SK-N-SH (cell line): Measurements from ENCODE around the gene UPP1. TPM values are rescaled to one million over a fixed set of nuclear protein-coding genes. Genes with fewer than 3 reads are reported as not detected.

Experiments
- CTCF ChIA-PET: fragments of 300-600, 350-600 bp; formaldehyde crosslinking; extraction: SDS; loops from one replicate; lab custom pipeline; 2021; lab: Yijun Ruan, JAX
- POLR2A ChIA-PET: fragments of 350-600 bp; sonication (Branson Sonifier 250); formaldehyde crosslinking; extraction: SDS; loops from one replicate; lab custom pipeline; 2020; ENCODE audit warnings: antibody characterized with exemption, inconsistent platforms; lab: Yijun Ruan, JAX
- DNase-seq: peaks from one replicate; pipeline ENCODE4 v3.0.0; 2012
- H2AFZ ChIP-seq: fragments of 200-600 bp; sonication (generic); 2 replicates; pipeline ENCODE4 v1.8.1; 2016; ENCODE audit warnings: antibody characterized with exemption, mild to moderate bottlenecking, low read depth
- H3F3A ChIP-seq: fragments of 200-600 bp; sonication (generic); replicated peaks from 2 replicates; pipeline ENCODE3; 2016; ENCODE audit warnings: antibody characterized with exemption, mild to moderate bottlenecking; ENCODE audit not compliant: insufficient read depth
- H3K27ac ChIP-seq, 2 experiments: fragments of 200-500 bp in 1 of 2; fragments of 200-600 bp in 1 of 2; sonication (Bioruptor generic) in 1 of 2; sonication (generic), shearing (Covaris generic) in 1 of 2; 2 replicates each; pipeline versions ENCODE4 v1.5.1 to v1.6.1; 2014 to 2016; ENCODE audit warnings: low read depth in 2 of 2, inconsistent platforms in 1 of 2, low read length in 1 of 2, mild to moderate bottlenecking in 1 of 2, mixed read lengths in 1 of 2
- H3K27me3 ChIP-seq: fragments of 200-600 bp; sonication (generic), shearing (Covaris generic); 2 replicates; pipeline ENCODE4 v1.6.1; 2016; ENCODE audit warnings: mixed run types; ENCODE audit not compliant: insufficient read depth
- H3K36me3 ChIP-seq, 2 experiments: fragments of 200-500 bp in 1 of 2; fragments of 200-600 bp in 1 of 2; sonication (Bioruptor generic) in 1 of 2; sonication (generic) in 1 of 2; replicated peaks in 1 of 2; 2 replicates each; pipeline versions ENCODE3 to v1.5.1; 2014 to 2016; ENCODE audit warnings: low read length in 1 of 2, mild to moderate bottlenecking in 1 of 2; ENCODE audit not compliant: insufficient read depth in 2 of 2, control insufficient read depth in 1 of 2
- H3K4me1 ChIP-seq, 2 experiments: fragments of 200-500 bp in 1 of 2; fragments of 200-600 bp in 1 of 2; sonication (Bioruptor generic) in 1 of 2; sonication (generic), shearing (Covaris generic) in 1 of 2; 2 replicates each; pipeline versions ENCODE4 v1.5.1 to v1.6.1; 2014 to 2016; ENCODE audit warnings: low read depth in 1 of 2, low read length in 1 of 2, mixed run types in 1 of 2; ENCODE audit not compliant: insufficient read depth in 2 of 2, control insufficient read depth in 1 of 2
- H3K4me2 ChIP-seq: fragments of 200-600 bp; sonication (generic), shearing (Covaris generic); 2 replicates; pipeline ENCODE4 v1.6.1; 2017; ENCODE audit warnings: mixed run types
- H3K4me3 ChIP-seq, 2 experiments: fragments of 200-500 bp in 1 of 2; fragments of 200-600 bp in 1 of 2; sonication (Bioruptor generic) in 1 of 2; sonication (generic), shearing (Covaris generic) in 1 of 2; 2 replicates each; pipeline versions ENCODE4 v1.5.1 to v1.8.1; 2014 to 2016; ENCODE audit warnings: low read depth in 2 of 2, inconsistent platforms in 1 of 2, low read length in 1 of 2, mild to moderate bottlenecking in 1 of 2, mixed read lengths in 1 of 2, moderate library complexity in 1 of 2
- H3K79me2 ChIP-seq: fragments of 200-600 bp; sonication (generic); 2 replicates; pipeline ENCODE4 v1.8.1; 2017; ENCODE audit warnings: mild to moderate bottlenecking; ENCODE audit not compliant: insufficient read depth
- H3K9ac ChIP-seq: fragments of 200-600 bp; sonication (generic); 2 replicates; pipeline ENCODE4 v1.6.1; 2017; ENCODE audit warnings: mixed run types
- H3K9me2 ChIP-seq: fragments of 200-600 bp; sonication (generic); 2 replicates; pipeline ENCODE4 v1.6.1; 2017; ENCODE audit warnings: mixed run types
- H3K9me3 ChIP-seq: fragments of 200-600 bp; sonication (generic); 2 replicates; pipeline ENCODE4 v1.6.1; 2017; ENCODE audit warnings: mixed run types, mild to moderate bottlenecking, moderate library complexity
- H4K20me1 ChIP-seq: fragments of 200-600 bp; sonication (generic); 2 replicates; pipeline ENCODE4 v1.6.1; 2017; ENCODE audit warnings: mild to moderate bottlenecking, mixed run types; ENCODE audit not compliant: insufficient read depth
- CHD2 ChIP-seq: fragments of 150-350 bp; IDR thresholded peaks from 2 replicates; pipeline ENCODE4 v1.6.1; 2018; ENCODE audit warnings: low read length; ENCODE audit not compliant: partially characterized antibody
- ELF1 ChIP-seq: IDR thresholded peaks from 2 replicates; pipeline ENCODE4 v1.4.0; 2012
- EP300 ChIP-seq, 2 experiments: IDR thresholded peaks; 2 replicates each; pipeline versions ENCODE4 v1.4.0 to v1.6.1; 2012; ENCODE audit warnings: borderline replicate concordance in 1 of 2, low read depth in 1 of 2, low read length in 1 of 2
- EZH2phosphoT487 ChIP-seq: fragments of 200-600 bp; sonication (generic); IDR thresholded peaks from 2 replicates; pipeline ENCODE4 v1.6.1; 2017; ENCODE audit warnings: low read depth, mixed run types, mild to moderate bottlenecking, antibody characterized with exemption, moderate library complexity, borderline replicate concordance
- FOXM1 ChIP-seq: IDR thresholded peaks from 2 replicates; pipeline ENCODE4 v1.4.0; 2012; ENCODE audit warnings: low read depth, mild to moderate bottlenecking
- GABPA ChIP-seq: IDR thresholded peaks from 2 replicates; pipeline ENCODE4 v1.4.0; 2012; ENCODE audit warnings: low read depth, mild to moderate bottlenecking
- GATA2 ChIP-seq: sonication (generic); formaldehyde crosslinking; IDR thresholded peaks from 2 replicates; pipeline ENCODE4 v1.5.0; 2020; ENCODE audit warnings: mild to moderate bottlenecking, missing genetic modification reagents
- JUND ChIP-seq: IDR thresholded peaks from 2 replicates; pipeline ENCODE4 v1.4.0; 2012
- MEF2A ChIP-seq: IDR thresholded peaks from 2 replicates; pipeline ENCODE4 v1.4.0; 2012; ENCODE audit warnings: low read depth, borderline replicate concordance
- MXI1 ChIP-seq: IDR thresholded peaks from 2 replicates; pipeline ENCODE4 v1.6.1; 2012; ENCODE audit warnings: mild to moderate bottlenecking, low read depth, low read length, improper control_type of control experiment
- NRF1 ChIP-seq: IDR thresholded peaks from 2 replicates; pipeline ENCODE4 v1.6.1; 2012; ENCODE audit warnings: low read depth, mild to moderate bottlenecking, low read length
- POLR2AphosphoS5 ChIP-seq: IDR thresholded peaks from 2 replicates; pipeline ENCODE4 v1.6.1; 2012; ENCODE audit warnings: low read depth, low read length
- RAD21 ChIP-seq: IDR thresholded peaks from 2 replicates; pipeline ENCODE4 v1.6.1; 2012; ENCODE audit warnings: mild to moderate bottlenecking, low read length
- RCOR1 ChIP-seq: fragments of 150-350 bp; IDR thresholded peaks from 2 replicates; pipeline ENCODE4 v1.6.1; 2017; ENCODE audit warnings: antibody characterized with exemption, low read length
- REST ChIP-seq: IDR thresholded peaks from 2 replicates; pipeline ENCODE4 v1.6.1; 2012; ENCODE audit warnings: mild to moderate bottlenecking, low read depth, low read length, moderate library complexity
- RFX5 ChIP-seq: IDR thresholded peaks from 2 replicates; pipeline ENCODE4 v1.6.1; 2012; ENCODE audit warnings: mild to moderate bottlenecking, improper control_type of control experiment, low read length
- RXRA ChIP-seq: IDR thresholded peaks from 2 replicates; pipeline ENCODE4 v1.4.0; 2012; ENCODE audit warnings: low read depth, mild to moderate bottlenecking, borderline replicate concordance
- SIN3A ChIP-seq: IDR thresholded peaks from 2 replicates; pipeline ENCODE4 v1.6.1; 2012; ENCODE audit warnings: low read depth, mild to moderate bottlenecking, low read length, moderate library complexity, borderline replicate concordance
- TAF1 ChIP-seq: IDR thresholded peaks from 2 replicates; pipeline ENCODE4 v1.6.1; 2012; ENCODE audit warnings: low read depth, mild to moderate bottlenecking, low read length, moderate library complexity, borderline replicate concordance
- TCF12 ChIP-seq: IDR thresholded peaks from 2 replicates; pipeline ENCODE4 v1.4.0; 2012
- USF1 ChIP-seq: IDR thresholded peaks from 2 replicates; pipeline ENCODE4 v1.4.0; 2012; ENCODE audit warnings: low read depth, borderline replicate concordance
- WGBS: methylation state at CpG from one replicate; pipeline ENCODE4 v1.1.6; 2017; ENCODE audit warnings: low lambda C conversion rate; 5-methylcytosine and 5-hydroxymethylcytosine counted together
- polyA plus RNA-seq, 3 experiments: library from polyadenylated mRNA; depleted of rRNA; stranded (reverse); fragments of >200 nt; gene quantifications; 2 replicates each; pipeline ENCODE4 v1.2.3, GENCODE V29; 2012
- TF ChIP-seq, protein P1 (sequence below): fragments of 200-600 bp; sonication (generic); IDR thresholded peaks from 2 replicates; pipeline ENCODE4 v1.6.1; 2017; ENCODE audit warnings: antibody characterized with exemption, mild to moderate bottlenecking, moderate library complexity
- TF ChIP-seq, protein P2 (sequence below): IDR thresholded peaks from 2 replicates; pipeline ENCODE4 v1.4.0; 2012; ENCODE audit warnings: low read depth, borderline replicate concordance
- TF ChIP-seq, protein P3 (sequence below): fragments of 150-350 bp; IDR thresholded peaks from 2 replicates; pipeline ENCODE4 v1.6.1; 2016; ENCODE audit warnings: mild to moderate bottlenecking, low read depth, low read length
- TF ChIP-seq, protein P4 (sequence below): IDR thresholded peaks from 2 replicates; pipeline ENCODE4; 2012

Gene UPP1
- polyA plus RNA-seq, 1 of the 3 experiments (the other 2 are of a cell fraction), result 56.9 TPM

DNA sequence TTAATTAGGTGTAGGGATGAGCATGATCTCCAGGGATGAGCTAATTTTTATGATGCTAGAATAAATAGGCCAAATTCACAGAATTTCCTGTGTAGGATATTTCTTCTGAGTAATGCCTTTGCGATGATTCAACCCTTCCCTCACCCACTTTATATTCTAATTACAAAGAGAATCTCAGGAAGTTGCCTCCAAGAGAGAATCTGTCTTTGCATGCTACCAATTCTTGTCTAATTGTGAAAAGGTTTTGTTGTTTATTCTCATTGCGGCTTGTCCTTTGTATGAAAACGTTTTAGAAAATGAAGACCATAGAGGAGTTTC, 47.5 kb upstream of the UPP1 start:
- ChIA-PET CTCF (interaction anchor here (1.9 kb wide), 1 partner anchor 96 kb away, joined by 7 read pairs; no protein-coding TSS in a partner anchor), POLR2A (interaction anchor here (1.3 kb wide), 1 partner anchor 67 kb away, joined by 3 read pairs; no protein-coding TSS in a partner anchor)
- Histone ChIP-seq H3K9me2 (no peaks in the 10 kb centered on the region), H3K27me3 (no peaks in the 10 kb centered on the region), H2AFZ (peak overlapping the region; percentile 41; the same call in 1 of the 2 replicates), H3K36me3 (no peaks in the 10 kb centered on the region), H3K4me3 (peak overlapping the region in 1 of 2 experiments; percentile 6; a peak in 1 of 4 replicates), H3K9me3 (no peaks in the 10 kb centered on the region), H3K79me2 (no peaks in the 10 kb centered on the region), H3K9ac (peak overlapping the region; percentile 54), H3F3A (peaks cover 20% of the 10 kb centered on the region), H3K27ac (peak overlapping the region; percentile 43 to 87; a peak in 3 of 4 replicates), H4K20me1 (no peaks in the 10 kb centered on the region), H3K4me1 (peaks cover 2 to 25% of the 10 kb centered on the region in 2 experiments; a peak in 3 of 4 replicates), H3K4me2 (peak overlapping the region; percentile 46)
- DNase-seq, result no peak
- 34% methylated on average over 3 of the region's 3 CpGs for WGBS
- TF ChIP-seq MXI1 (no peak), FOXM1 (no peak), JUND (peak; percentile 76), NRF1 (no peak), MEF2A (no peak), EZH2phosphoT487 (no peak), RXRA (peak; percentile 41; the same call in 1 of the 2 replicates), REST (no peak), USF1 (no peak), GATA2 (CRISPR knock-in tag) (no peak), POLR2AphosphoS5 (no peak; the same call in 1 of the 2 replicates), ELF1 (no peak), TAF1 (no peak), EP300 (IDR thresholded peaks at IDR 0.05; ENCODE audit: borderline replicate concordance in 1 of 2, low read depth in 1 of 2, low read length in 1 of 2) (peak in 1 of 2 experiments; percentile 32; a peak in 1 of 4 replicates), RFX5 (no peak), RCOR1 (no peak), RAD21 (no peak), GABPA (no peak), CHD2 (no peak), TCF12 (no peak), SIN3A (no peak)
- TF ChIP-seq, protein P1, sequence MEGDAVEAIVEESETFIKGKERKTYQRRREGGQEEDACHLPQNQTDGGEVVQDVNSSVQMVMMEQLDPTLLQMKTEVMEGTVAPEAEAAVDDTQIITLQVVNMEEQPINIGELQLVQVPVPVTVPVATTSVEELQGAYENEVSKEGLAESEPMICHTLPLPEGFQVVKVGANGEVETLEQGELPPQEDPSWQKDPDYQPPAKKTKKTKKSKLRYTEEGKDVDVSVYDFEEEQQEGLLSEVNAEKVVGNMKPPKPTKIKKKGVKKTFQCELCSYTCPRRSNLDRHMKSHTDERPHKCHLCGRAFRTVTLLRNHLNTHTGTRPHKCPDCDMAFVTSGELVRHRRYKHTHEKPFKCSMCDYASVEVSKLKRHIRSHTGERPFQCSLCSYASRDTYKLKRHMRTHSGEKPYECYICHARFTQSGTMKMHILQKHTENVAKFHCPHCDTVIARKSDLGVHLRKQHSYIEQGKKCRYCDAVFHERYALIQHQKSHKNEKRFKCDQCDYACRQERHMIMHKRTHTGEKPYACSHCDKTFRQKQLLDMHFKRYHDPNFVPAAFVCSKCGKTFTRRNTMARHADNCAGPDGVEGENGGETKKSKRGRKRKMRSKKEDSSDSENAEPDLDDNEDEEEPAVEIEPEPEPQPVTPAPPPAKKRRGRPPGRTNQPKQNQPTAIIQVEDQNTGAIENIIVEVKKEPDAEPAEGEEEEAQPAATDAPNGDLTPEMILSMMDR, result no peak
- TF ChIP-seq, protein P2, sequence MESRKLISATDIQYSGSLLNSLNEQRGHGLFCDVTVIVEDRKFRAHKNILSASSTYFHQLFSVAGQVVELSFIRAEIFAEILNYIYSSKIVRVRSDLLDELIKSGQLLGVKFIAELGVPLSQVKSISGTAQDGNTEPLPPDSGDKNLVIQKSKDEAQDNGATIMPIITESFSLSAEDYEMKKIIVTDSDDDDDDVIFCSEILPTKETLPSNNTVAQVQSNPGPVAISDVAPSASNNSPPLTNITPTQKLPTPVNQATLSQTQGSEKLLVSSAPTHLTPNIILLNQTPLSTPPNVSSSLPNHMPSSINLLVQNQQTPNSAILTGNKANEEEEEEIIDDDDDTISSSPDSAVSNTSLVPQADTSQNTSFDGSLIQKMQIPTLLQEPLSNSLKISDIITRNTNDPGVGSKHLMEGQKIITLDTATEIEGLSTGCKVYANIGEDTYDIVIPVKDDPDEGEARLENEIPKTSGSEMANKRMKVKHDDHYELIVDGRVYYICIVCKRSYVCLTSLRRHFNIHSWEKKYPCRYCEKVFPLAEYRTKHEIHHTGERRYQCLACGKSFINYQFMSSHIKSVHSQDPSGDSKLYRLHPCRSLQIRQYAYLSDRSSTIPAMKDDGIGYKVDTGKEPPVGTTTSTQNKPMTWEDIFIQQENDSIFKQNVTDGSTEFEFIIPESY, result no peak
- TF ChIP-seq, protein P3, sequence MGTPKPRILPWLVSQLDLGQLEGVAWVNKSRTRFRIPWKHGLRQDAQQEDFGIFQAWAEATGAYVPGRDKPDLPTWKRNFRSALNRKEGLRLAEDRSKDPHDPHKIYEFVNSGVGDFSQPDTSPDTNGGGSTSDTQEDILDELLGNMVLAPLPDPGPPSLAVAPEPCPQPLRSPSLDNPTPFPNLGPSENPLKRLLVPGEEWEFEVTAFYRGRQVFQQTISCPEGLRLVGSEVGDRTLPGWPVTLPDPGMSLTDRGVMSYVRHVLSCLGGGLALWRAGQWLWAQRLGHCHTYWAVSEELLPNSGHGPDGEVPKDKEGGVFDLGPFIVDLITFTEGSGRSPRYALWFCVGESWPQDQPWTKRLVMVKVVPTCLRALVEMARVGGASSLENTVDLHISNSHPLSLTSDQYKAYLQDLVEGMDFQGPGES, result no peak
- TF ChIP-seq, protein P4, sequence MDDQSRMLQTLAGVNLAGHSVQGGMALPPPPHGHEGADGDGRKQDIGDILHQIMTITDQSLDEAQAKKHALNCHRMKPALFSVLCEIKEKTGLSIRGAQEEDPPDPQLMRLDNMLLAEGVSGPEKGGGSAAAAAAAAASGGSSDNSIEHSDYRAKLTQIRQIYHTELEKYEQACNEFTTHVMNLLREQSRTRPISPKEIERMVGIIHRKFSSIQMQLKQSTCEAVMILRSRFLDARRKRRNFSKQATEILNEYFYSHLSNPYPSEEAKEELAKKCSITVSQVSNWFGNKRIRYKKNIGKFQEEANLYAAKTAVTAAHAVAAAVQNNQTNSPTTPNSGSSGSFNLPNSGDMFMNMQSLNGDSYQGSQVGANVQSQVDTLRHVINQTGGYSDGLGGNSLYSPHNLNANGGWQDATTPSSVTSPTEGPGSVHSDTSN, result no peak
